GM18507 (cell line): Measurements from ENCODE around the gene BET1L.
A peak's percentile ranks its signal among the peaks of the same experiment; 100 is the strongest.
"Not testable (repeated sequence)": the region's sequence is repeated elsewhere in the genome, so short reads cannot be mapped to it uniquely, and the experiment has no call there.

ENCODE experiments used
- DNase-seq: peaks from one replicate; pipeline ENCODE4 v3.0.0; 2011; ENCODE audit warnings: low read depth; ENCODE audit not compliant: insufficient read length; ENCODE audit errors: extremely low spot score
- FAIRE-seq: peaks from 2 replicates; lab custom pipeline; 2011; peaks lifted over from hg19 to GRCh38; lab: Jason Lieb, UNC

Gene BET1L

DNA sequence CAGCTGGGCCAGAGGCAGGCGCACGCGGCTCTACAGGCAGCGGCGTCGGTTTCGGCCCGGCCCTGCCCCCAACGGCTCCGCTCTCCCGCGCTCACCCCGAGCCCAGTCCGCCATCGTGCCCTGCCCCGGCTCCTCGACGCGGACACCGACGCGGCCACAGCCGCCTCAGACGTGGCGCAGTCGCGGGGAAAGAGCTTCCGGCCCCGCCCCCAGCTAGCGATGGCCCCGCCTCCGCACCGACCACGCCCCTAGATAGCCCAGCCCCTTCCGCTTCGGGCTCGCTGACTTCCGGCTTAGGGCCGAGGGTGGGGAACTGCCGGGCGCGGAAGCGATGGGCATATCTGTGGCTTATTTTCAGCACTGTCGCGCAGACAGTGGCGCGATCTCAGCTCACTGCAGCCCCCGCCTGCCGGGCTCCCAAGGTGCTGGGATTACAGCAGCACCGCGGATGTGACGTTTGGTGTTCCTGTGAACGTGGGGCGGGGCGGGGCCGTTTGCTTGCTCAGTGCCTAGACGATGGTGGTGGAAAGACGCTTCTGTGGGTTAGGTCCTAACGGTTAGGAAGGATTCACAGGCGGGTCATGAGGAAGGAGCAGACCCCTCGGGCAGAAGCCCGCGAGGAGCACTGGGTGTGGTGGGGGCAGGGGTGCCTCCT lies at the start of gene BET1L, which contains the start of gene RIC8A:
Gene BET1L (minus strand): TSS at position 192 of the 655 bp plus-strand sequence. CDS start 78 bp downstream, at position 114.
Gene RIC8A (plus strand): TSS at position 501 of the 655 bp plus-strand sequence. CDS start 1,147 bp downstream, outside the sequence.
- FAIRE-seq: peak; percentile 99

GRCh38 chr11:255816-256215 lies 48.6 kb upstream of the BET1L start:
- FAIRE-seq (no peak), DNase-seq (no peak)

More for the DNA sequence above, at the start of gene BET1L, which contains the start of gene RIC8A:
- peak; percentile 99 for DNase-seq

- DNase-seq (no peak), FAIRE-seq (no peak)
Measured at GRCh38 chr11:255176-255575, 48.0 kb upstream of the BET1L start.

DNA sequence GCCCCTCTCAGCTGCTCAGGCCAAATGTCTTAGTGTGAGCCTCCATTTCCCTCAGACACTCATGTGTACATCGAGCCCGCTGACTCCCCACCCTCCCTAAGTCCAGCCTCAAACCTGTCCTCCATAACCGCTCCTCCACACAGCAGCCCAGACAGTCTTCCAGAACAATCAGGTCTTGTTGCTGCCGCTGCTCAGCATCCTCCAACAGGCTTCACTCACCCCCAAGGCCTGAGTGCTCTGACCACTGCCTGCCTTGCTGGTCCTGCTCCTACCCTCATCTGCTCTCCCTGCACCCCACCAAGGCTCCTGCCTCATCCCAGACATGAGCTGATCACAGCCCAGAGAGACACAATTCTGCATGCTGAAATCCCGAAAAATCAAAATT lies 46.7 kb upstream of the BET1L start:
- FAIRE-seq (no peak), DNase-seq (no peak)

DNA sequence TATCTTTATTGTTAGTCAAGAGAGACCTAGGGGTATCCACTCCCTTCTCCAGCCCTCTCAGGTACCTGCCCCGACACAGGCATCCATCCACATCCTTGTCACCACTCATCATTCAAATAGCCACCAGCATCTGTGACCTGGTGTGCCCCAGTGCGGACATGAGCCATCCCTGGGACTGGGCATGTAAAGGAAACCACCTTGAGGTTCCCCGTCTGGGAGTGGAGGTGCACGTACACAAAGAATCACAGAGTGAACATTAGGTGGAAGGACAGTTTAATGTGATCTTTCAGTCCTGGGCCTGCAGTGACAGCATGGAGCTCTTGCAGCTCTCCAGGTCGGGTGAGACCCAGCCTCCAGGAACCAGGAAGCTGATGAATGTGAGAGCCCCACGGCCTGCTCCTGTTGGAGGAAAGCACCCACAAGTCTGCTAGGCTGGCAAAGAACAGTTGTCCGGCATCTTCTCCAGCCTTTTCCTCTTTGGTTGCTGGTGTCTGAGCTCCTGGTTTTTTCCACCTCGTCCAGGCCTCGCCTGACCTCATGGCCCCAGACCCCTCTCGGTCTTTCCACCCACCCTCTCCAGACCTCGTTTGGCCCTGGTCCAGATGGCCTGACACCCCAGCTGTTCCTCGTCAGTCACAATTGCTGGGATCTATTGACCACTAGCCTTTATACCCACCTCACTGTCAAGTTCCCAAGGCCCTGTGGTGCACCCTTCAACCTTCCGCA lies 46.1 kb upstream of the BET1L start:
- FAIRE-seq: no peak
- no peak for DNase-seq

- DNase-seq: no peak
- no peak for FAIRE-seq
Measured at GRCh38 chr11:252666-253065, 45.5 kb upstream of the BET1L start.

- DNase-seq (no peak), FAIRE-seq (no peak)
Measured at GRCh38 chr11:251550-251949, 44.4 kb upstream of the BET1L start.

GRCh38 chr11:250740-251299 lies 43.6 kb upstream of the BET1L start:
- no peak for DNase-seq
- FAIRE-seq: peak; percentile 31

DNA sequence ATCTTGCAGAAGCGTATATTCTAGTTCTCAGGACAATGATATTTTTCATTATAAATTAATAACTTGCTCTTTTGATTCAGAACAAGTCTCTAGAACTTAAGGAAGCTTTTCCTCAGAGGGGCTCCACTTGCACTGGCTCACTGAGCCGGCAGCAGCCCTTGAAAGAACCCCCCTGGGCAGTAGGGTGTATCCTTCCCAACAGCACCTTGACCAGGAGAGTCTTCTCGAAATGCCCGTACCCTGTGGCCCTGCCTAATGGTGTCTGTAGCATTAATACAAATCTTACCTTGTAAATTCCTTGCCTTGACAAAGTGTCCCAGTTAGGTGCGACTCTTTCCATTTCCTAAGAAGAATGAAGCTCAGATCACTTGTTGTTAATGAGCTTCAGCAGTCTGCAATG lies 43.1 kb upstream of the BET1L start:
- FAIRE-seq: no peak

GRCh38 chr11:249062-249461 lies 41.9 kb upstream of the BET1L start:
- DNase-seq (no peak), FAIRE-seq (no peak)

More for the DNA sequence above, 43.1 kb upstream of the BET1L start:
- DNase-seq: no peak

- DNase-seq: no peak
- FAIRE-seq: no peak
Measured at GRCh38 chr11:244376-244775, 37.2 kb upstream of the BET1L start.

DNA sequence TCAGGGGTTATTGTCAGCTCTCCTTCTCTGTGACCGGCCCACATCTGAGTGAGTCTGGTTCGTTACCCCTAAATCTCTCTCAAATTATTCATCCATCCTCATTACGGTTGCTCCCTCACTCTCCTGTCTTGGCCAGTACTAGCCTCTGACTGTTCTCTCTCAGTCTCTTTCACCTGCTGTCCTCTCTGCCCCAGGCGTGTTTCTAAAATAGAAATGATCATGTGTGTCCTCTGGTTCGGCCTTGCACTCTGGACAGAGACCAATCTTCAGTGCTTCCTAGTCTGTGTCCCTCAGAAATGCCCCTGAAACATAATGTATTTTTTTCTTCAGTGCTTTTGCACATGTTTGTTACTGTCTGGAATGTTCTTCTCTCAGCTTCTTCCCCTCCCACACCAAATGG lies 34.4 kb upstream of the BET1L start:
- DNase-seq (no peak), FAIRE-seq (no peak)

- DNase-seq: no peak
- FAIRE-seq: no peak
Measured at GRCh38 chr11:240315-240714, 33.1 kb upstream of the BET1L start.

DNA sequence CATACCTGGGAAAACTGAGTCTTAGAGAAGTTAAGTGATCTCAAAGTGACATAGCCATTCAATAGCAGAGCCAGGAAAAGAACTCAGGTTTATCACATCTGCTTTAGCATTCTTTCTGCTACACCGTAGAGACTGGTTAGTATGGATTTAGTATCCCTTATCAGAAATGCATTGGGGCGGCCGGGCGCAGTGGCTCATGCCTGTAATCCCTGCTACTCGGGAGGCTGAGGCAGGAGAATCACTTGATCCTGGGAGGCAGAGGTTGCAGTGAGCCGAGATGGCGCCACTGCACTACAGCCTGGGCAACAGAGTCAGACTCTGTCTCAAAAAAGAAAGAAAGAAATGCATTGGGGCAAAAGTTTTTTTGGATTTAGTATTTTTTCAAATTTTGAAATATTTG lies 31.1 kb upstream of the BET1L start:
- DNase-seq: not testable (repeated sequence)

GRCh38 chr11:236774-237767 lies 29.9 kb upstream of the BET1L start, which contains the start of gene PSMD13:
PSMD13 (plus strand) TSS chr11:236976; CDS start chr11:237050, 74 bp downstream.
- FAIRE-seq (peak; percentile 89), DNase-seq (peak; percentile 80)

More for the DNA sequence above, 31.1 kb upstream of the BET1L start:
- not testable (repeated sequence) for FAIRE-seq

DNA sequence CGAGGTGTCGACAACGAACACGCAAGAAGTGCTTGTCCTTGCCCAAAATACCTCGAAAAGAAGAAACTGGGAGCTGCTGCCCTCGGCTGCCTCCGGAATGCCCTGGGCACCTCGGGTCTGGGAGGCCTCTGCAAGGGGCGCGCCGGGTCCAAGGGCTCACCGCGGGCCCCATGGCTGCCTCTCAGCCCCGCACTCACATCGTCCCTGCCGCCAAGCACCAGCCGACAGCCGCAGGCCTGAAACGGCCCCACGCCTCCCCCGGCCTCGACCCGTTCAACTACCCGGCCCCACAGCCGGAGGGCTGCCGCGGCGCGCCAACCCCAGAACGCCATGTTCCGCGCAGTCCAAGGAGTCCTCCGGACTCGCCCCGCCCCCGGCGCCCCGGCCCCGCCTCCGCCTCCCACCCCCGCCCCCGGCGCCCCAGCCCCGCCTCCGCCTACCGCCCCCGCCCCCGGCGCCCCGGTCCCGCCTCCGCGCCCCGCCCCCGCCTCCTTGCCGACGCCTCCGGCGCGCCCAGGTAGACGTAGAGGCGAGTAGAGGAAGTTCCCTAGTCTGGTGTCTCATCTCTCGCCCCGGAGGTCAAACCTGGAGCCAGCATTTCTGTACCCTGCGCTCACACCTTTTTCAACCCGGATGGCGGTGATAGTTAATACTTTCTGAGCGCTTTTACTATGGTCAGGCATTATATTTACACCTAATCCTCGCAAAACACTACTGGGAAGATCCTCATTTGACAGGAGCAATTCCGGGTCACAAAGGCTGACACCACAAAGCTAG lies 29.0 kb upstream of the BET1L start, which contains the start of gene SIRT3:
Gene SIRT3 (minus strand): TSS at position 346 of the 777 bp plus-strand sequence. CDS start 14 bp downstream, at position 332.
- peak; percentile 80 for FAIRE-seq
- DNase-seq: peak; percentile 96

- DNase-seq: no peak
- FAIRE-seq: no peak
Measured at GRCh38 chr11:235609-235996, 28.4 kb upstream of the BET1L start.

DNA sequence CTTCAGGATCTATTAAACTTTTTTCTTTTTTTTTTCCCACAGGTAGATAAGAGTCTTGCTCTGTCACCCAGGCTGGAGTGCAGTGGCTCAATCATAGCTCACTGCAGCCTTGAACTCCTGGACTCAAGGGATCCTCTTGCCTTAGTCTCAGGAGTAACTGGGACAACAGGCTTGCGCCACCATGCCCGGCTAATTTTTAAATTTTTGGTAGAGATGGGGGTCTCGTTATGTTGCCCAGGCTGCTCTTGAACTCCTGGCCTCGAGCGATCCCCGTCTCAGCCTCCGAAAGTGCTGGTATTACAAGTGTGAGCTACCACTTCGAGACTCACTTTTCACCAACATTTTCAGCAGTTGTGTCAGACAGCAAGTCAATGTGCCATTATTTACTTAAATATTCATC lies 28.0 kb upstream of the BET1L start:
- no peak for DNase-seq
- FAIRE-seq: no peak
